Pancreas (tissue), 10 donors: ENCODE results near the gene ETFA. TPM values are rescaled to one million over a fixed set of nuclear protein-coding genes. Genes with fewer than 3 reads are reported as not detected.

Experiments
- ATAC-seq, 4 donors: fragments of 200-7000 bp; cut with Tn5 transposase; one replicate each; pipeline versions ENCODE4 v1.8.0 to v1.9.1; 2020; ENCODE audit warnings: mild to moderate bottlenecking in 4 of 4, moderate library complexity in 4 of 4
- DNase-seq, 6 donors: peaks; one replicate each; pipeline ENCODE4 v3.0.0-alpha.2; 2020
- FAIRE-seq: peaks from 2 replicates; lab custom pipeline; 2012; peaks lifted over from hg19 to GRCh38; lab: Jason Lieb, UNC
- H3K27ac ChIP-seq, 4 donors: fragments of 200-600 bp; sonication (generic); 1 replicate in 3 of 4; 2 replicates in 1 of 4; pipeline versions ENCODE4 v1.5.0 to v1.8.0; 2020
- H3K27me3 ChIP-seq, 4 donors: fragments of 200-600 bp; one replicate each; pipeline ENCODE4 v1.8.0; 2021
- H3K36me3 ChIP-seq, 3 donors: fragments of 200-600 bp; sonication (generic) in 1 of 3; one replicate each; pipeline versions ENCODE4 v1.5.0 to v1.8.0; 2020 to 2021
- H3K4me1 ChIP-seq, 3 donors: fragments of 200-600 bp; one replicate each; pipeline ENCODE4 v1.8.0; 2021
- H3K4me3 ChIP-seq, 4 donors: fragments of 200-600 bp; sonication (generic) in 2 of 4; one replicate each; pipeline versions ENCODE4 v1.5.0 to v1.8.0; 2020 to 2021
- H3K9me3 ChIP-seq, 4 donors: fragments of 200-600 bp; one replicate each; pipeline ENCODE4 v1.8.0; 2021
- CTCF ChIP-seq, 4 donors: fragments of 200-600 bp; sonication (generic) in 3 of 4; IDR thresholded peaks; one replicate each; pipeline versions ENCODE4 v1.5.0 to v1.8.0; 2021; ENCODE audit warnings: antibody characterized with exemption in 4 of 4
- WGBS, 2 donors: extraction: QIAGEN DNeasy Blood & Tissue Kit; methylation state at CpG; one replicate each; pipeline ENCODE4 v1.1.7; 2013; 5-methylcytosine and 5-hydroxymethylcytosine counted together
- intact Hi-C, 3 donors: fragments of 100-400 bp; cut with DNase I; formaldehyde crosslinking; loops; one replicate each; pipeline versions ENCODE4 v1.11.1 to v1.14.2; 2022
- polyA plus RNA-seq, 2 donors: library from polyadenylated mRNA; stranded (reverse); fragments of 200-250 nt; gene quantifications; one replicate each; pipeline ENCODE4 v1.2.3, GENCODE V29; 2013
- total RNA-seq, 6 donors: library from RNA; stranded (reverse); fragmentation: NEBNext Ultra II Directional in 4 of 6; extraction: Animal tissue kit (Norgen Biotek cat#: 25700) in 4 of 6; gene quantifications; one replicate each; pipeline versions ENCODE4 v1.2.1 to v1.2.4, GENCODE V29; 2021 to 2023
- donor health status: healthy with polysubstance abuse.
- donor health status: DM: no; HTN: no; CAD: no; lungs with moderate emphysema.
- donor health status: DM: no; HTN: no; CAD: no.
- donor health status: control.
- donor health status: control.
- donor health status: Bipolar disorder and iron deficiency.
- donor health status: DM: yes; HTN: yes; CAD: no.
- donor health status: DM: no; HTN: no; CAD: no.
- donor health status: DM: no; HTN: no; CAD: no.
- donor health status: DM: yes; HTN: yes; CAD: no.

Gene ETFA
- total and polyA plus RNA-seq, 8 donors: 27.5 to 51.2 (median 42.3) TPM

DNA sequence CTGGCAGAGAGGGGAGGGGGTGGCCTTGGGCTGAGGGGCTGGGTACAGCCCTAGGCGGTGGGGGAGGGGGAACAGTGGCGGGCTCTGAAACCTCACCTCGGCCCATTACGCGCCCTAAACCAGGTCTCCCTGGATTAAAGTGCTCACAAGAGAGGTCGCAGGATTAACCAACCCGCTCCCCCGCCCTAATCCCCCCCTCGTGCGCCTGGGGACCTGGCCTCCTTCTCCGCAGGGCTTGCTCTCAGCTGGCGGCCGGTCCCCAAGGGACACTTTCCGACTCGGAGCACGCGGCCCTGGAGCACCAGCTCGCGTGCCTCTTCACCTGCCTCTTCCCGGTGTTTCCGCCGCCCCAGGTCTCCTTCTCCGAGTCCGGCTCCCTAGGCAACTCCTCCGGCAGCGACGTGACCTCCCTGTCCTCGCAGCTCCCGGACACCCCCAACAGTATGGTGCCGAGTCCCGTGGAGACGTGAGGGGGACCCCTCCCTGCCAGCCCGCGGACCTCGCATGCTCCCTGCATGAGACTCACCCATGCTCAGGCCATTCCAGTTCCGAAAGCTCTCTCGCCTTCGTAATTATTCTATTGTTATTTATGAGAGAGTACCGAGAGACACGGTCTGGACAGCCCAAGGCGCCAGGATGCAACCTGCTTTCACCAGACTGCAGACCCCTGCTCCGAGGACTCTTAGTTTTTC lies 30.2 kb upstream of the ETFA start:
- Histone ChIP-seq H3K27me3 (peaks cover 18 to 80% (median 28%) of the 10 kb centered on the region in 4 donors), H3K4me1 (peaks cover 0 to 36% (median 0%) of the 10 kb centered on the region in 3 donors), H3K9me3 (no peaks in the 10 kb centered on the region), H3K36me3 (no peaks in the 10 kb centered on the region), H3K4me3 (peak overlapping the region in 2 of 4 donors; percentile 37 to 45), H3K27ac (no peak overlapping the region)
- intact Hi-C loops: no loop called here
- TF ChIP-seq CTCF (IDR thresholded peaks at IDR 0.05): no peak
- FAIRE-seq (no peak), DNase-seq (peak in 4 of 6 donors; percentile 24 to 80 (median 48)), ATAC-seq (peak; percentile 30 to 41 (median 36))
- WGBS, 2 donors: 6 to 9% methylated on average over 42 of the region's 42 CpGs

GRCh38 chr15:76340803-76341365 lies 29.6 kb upstream of the ETFA start:
- H3K9me3 ChIP-seq: no peaks in the 10 kb centered on the region
- no peak overlapping the region for H3K27ac ChIP-seq
- intact Hi-C loops: no loop called here
- no peaks in the 10 kb centered on the region for H3K36me3 ChIP-seq
- peak overlapping the region in 3 of 4 donors; percentile 14 to 45 (median 37) for H3K4me3 ChIP-seq
- WGBS, 2 donors: 4 to 9% methylated on average over 33 to 35 of the region's 35 CpGs
- H3K27me3 ChIP-seq: peaks cover 18 to 77% (median 31%) of the 10 kb centered on the region in 4 donors
- DNase-seq (peak in 5 of 6 donors; percentile 29 to 86 (median 51)), FAIRE-seq (no peak), ATAC-seq (peak; percentile 68 to 77 (median 72))
- H3K4me1 ChIP-seq: peaks cover 0 to 36% (median 0%) of the 10 kb centered on the region in 3 donors
- TF ChIP-seq CTCF (IDR thresholded peaks at IDR 0.05): no peak

- intact Hi-C loops: no loop called here
- Histone ChIP-seq H3K4me1 (peaks cover 0 to 36% (median 0%) of the 10 kb centered on the region in 3 donors), H3K27ac (no peak overlapping the region), H3K9me3 (no peaks in the 10 kb centered on the region), H3K4me3 (peak overlapping the region; percentile 14 to 45 (median 26)), H3K27me3 (peaks cover 18 to 74% (median 31%) of the 10 kb centered on the region in 4 donors), H3K36me3 (no peaks in the 10 kb centered on the region)
- FAIRE-seq: no peak
- WGBS, 2 donors: 3 to 5% methylated on average over 53 of the region's 53 CpGs
- peak in 4 of 6 donors; percentile 24 to 80 (median 50) for DNase-seq
- ATAC-seq: peak; percentile 32 to 47 (median 34)
- TF ChIP-seq CTCF (IDR thresholded peaks at IDR 0.05): no peak
Measured at GRCh38 chr15:76340198-76340802, 29.0 kb upstream of the ETFA start.

GRCh38 chr15:76339305-76340197 lies 28.3 kb upstream of the ETFA start:
- no peak overlapping the region for H3K27ac ChIP-seq
- intact Hi-C loops: no loop called here
- peaks cover 0 to 36% (median 0%) of the 10 kb centered on the region in 3 donors for H3K4me1 ChIP-seq
- FAIRE-seq (no peak), ATAC-seq (peak in 1 of 4 donors; percentile 16), DNase-seq (no peak)
- no peaks in the 10 kb centered on the region for H3K36me3 ChIP-seq
- TF ChIP-seq CTCF (IDR thresholded peaks at IDR 0.05): no peak
- H3K4me3 ChIP-seq: peak overlapping the region in 3 of 4 donors; percentile 15 to 45 (median 37)
- WGBS, 2 donors: 15 to 24% methylated on average over 48 of the region's 48 CpGs
- peaks cover 14 to 74% (median 25%) of the 10 kb centered on the region in 4 donors for H3K27me3 ChIP-seq
- no peaks in the 10 kb centered on the region for H3K9me3 ChIP-seq
